HG03442 (cell line): ENCODE results near the gene RNASE9.
"Not testable (repeated sequence)": the region's sequence is repeated elsewhere in the genome, so short reads cannot be mapped to it uniquely, and the experiment has no call there.

Experiments
- ATAC-seq: cut with Tn5 transposase; IDR thresholded peaks from one replicate; pipeline ENCODE4 v1.9.1; 2021; ENCODE audit warnings: mild to moderate bottlenecking, moderate library complexity; ENCODE audit not compliant: unreplicated experiment

The RNASE9 gene

GRCh38 chr14:20578325-20578724 lies 17.5 kb upstream of the RNASE9 start:
- no peak for ATAC-seq

DNA sequence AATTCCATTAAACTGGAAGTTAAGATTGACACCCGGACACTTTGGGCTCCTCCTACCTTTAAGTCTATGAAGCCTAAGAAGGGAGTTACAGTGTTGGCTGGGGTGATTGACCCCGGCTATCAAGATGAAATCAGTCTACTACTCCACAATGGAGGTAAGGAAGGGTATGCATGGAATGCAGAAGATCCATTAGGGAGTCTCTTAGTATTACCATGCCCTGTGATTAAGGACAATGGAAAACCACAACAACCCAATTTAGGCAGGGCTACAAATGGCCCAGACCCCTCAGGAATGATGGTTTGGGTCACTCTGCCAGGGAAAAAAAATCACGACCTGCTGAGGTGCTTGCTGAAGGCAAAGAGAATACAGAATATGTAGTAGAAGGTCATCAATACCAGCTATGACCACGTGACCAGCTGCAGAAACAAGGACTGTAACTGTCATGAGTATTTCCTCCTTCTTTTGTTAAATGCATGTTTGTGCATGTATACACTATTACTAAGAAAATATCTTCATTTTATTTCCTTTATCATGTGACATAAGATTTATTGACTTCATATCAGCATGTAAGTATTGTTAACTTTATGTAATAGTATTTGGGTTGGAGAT lies 11.6 kb upstream of the RNASE9 start:
- not testable (repeated sequence) for ATAC-seq

DNA sequence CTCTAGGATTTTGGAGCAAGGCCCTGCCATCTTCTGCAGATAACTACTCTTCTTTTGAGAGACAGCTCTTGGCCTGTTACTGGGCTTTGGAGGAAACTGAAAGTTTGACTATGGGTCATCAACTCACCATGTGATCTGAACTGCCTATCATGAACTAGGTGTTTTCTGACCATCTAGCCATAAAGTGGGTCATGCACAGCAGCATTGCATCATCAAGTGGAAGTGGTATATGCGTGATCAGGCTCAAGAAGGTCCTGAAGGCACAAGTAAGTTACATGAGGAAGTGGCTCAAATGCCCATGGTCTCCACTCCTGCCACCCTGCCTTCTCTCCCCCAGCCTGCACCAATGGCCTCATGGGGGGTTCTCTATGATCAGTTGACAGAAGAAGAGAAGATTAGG lies 9.9 kb upstream of the RNASE9 start:
- not testable (repeated sequence) for ATAC-seq

GRCh38 chr14:20569865-20570264 lies 9.0 kb upstream of the RNASE9 start:
- not testable (repeated sequence) for ATAC-seq

DNA sequence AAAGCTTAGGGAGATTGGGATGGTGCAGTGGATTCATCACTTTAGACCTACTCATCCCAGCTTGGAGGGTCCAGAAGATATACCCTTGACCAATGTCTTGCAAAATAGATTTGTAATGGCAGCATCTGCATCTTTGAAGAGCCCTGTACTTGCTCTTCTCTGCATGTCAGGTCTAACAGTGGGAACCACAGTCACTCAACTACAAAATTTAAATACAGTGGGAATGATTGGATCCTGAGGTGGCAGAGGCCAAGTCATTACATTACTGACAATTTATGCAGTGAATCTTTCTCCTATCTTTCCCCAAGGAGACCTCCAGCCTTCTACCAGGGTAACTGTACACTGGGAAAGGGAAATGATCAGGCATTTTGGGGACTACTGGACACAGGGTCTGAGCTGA lies 8.2 kb upstream of the RNASE9 start:
- no peak for ATAC-seq

- ATAC-seq, result no peak
Observed at GRCh38 chr14:20568393-20568792, 7.5 kb upstream of the RNASE9 start.

DNA sequence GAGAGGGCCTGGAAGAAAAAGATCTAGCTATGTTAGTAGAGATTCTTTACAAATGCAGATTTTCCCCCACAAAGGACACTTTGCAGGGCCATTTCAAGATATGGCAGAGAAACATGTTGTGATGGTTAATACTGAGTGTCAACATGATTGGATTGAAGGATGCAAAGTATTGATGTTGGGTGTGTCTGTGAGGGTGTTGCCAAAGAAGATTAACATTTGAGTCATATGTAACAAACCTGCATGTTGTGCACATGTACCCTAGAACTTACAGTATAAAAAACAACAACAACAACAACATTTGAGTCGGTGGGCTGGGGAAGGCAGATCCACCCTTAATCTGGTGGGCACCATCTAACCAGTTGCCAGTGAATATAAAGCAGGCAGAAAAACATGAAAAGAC lies 6.4 kb upstream of the RNASE9 start:
- ATAC-seq, result not testable (repeated sequence)

- ATAC-seq, result no peak
Observed at GRCh38 chr14:20564501-20564997, 3.7 kb upstream of the RNASE9 start.

- ATAC-seq, result no peak
Observed at GRCh38 chr14:20563971-20564370, 3.1 kb upstream of the RNASE9 start.

- no peak for ATAC-seq
Observed at GRCh38 chr14:20559461-20559904, 1.4 kb downstream of the RNASE9 start.

- ATAC-seq, result no peak
Observed at GRCh38 chr14:20557212-20557542, 3.7 kb downstream of the RNASE9 start.

GRCh38 chr14:20556500-20557211 lies 4.2 kb downstream of the RNASE9 start:
- ATAC-seq, result no peak

DNA sequence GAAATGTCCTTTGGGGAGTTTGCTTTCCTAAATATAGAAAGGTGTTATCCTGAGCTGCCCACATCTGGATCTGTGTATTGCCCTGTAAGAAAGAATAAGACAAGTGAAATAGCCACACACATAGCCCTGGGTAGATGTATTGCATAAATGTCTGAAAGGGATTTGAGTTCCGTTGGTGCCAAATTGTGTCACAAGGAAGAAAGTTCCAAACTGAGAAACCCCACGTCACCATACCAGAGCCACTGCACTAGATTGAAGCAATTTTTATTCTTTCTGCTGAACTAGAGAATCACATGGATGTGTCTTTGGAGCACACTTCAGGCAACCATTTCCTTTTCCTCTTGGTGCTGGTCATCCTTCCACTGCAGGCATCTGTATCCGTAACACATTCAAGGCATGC lies 5.0 kb downstream of the RNASE9 start:
- ATAC-seq, result no peak

- no peak for ATAC-seq
Observed at GRCh38 chr14:20553024-20553423, 7.8 kb downstream of the RNASE9 start.

GRCh38 chr14:20551606-20552005 lies 9.2 kb downstream of the RNASE9 start:
- ATAC-seq, result no peak

DNA sequence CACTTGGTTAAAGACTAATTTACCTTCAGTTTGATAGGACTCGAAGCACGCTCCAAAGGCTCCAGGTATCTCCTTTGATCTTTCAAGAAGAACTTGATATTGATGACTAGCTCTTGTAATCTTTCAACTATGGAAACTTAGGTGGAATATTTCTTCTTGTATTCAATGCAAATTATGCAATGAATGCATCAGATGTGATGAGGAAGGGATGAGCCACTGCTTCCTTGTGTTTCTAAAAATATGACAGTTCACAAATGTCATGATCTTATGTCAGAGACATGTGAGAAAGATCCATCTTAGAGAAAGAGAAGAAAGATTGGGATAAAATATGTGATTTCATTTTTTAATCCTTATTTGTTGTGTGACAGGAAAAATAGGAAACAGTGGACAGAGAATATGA lies 9.9 kb downstream of the RNASE9 start:
- ATAC-seq, result no peak

DNA sequence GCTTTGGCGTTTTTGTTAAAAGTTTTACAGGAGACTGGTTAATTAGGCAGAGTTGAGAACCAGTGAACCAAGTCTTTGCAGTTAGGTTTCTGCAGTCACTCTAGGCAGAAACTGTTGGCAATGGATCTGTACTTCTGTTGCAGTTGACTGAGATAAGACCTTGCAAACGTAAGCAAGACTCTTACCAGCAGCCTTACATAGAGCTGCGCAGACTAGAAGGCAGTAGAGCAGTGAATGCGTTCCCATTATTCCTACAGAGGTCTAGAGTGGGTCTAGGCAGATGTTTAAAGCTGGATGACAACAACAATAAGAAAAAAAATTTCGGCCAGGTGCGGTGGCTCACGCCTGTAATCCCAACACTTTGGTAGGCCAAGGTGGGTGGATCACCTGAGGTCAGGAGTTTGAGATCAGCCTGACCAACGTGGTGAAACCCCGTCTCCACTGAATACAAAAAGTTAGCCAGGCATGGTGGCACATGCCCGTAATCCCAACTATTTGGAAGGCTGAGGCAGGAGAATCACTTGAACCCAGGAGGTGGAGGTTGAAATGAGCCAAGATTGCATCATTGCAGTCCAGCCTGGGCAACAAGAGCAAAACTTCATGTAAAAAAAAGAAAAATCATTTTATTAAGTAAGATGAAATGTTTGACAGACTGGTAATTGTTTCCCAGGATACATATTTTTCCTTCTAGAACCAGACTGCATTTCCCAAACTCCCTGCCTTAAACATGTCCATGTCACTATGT lies 12.3 kb downstream of the RNASE9 start:
- ATAC-seq, result no peak

DNA sequence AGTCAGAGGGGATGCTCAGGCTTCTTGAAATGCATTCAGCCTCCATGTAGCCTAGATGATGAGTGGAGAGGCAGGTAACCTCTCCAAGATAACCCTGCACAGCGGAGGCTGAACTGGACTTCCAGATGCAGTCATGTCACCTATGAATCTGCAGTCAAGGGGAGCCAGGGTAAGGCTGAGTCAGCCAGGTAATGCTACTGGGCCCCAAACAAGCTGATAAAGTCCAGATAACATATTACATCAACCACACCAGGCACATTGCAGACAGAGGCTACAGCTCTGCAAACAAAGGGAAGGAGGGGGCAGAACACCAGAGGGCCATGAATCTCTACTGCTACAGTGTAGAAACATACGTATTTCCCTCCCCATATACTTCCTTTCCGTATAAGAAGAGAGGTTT lies 14.0 kb downstream of the RNASE9 start:
- ATAC-seq, result no peak

DNA sequence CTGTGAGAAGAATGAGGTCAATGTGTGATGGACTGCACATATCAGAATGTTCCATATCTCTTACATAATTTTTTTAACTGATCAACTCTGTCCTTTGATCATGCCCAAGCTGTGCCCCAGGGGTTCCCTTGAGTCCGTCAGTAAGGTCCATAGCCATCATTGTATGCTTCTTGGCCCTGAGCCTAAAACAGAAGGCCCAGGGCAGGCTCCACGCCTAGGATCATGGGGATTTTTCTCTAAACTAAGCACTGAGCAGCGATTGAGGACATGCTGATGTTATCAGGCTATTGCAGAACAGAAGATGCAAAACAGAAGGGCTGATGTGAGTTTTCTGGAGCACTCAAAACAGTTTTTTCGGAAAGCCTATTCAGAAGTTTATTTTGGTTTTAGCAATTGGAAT lies 20.9 kb downstream of the RNASE9 start:
- ATAC-seq, result no peak

DNA sequence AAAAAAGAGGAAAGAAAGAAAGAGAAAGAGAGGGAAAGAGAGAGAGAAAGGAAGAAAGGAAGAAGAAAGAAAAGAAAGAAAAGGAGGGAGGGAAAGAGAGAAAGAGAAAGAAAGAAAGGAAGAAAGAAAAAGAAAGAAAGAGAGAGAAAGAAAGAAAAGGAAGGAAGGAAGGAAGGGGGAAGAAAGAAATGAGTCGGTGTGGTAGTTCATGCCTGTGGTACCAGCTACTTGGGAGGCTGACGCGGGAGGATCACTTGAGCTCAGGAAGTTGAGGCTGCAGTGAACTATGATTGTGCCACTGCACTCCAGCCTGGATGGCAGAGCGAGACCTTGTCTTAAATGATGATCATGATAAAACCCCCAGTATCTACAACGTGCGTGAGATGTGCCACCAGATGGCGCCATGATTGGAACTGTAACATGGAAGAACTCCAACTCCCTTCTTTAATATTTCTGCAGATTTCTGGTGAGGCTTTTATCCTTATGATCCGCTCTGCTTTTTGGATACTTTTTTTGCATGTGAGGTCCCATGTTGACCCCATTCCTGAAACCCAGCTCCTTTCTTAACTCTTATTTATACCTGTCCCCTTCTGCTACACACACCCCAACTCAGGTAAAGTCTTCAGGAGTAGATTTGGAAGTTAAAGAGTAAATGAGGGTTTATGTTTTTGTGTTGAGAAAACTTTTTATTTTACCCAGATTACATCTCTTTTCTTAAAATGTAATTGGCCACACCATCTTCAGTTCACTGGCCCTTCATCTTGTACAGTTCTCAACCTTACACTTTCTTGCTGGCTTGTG lies 29.9 kb downstream of the RNASE9 start:
- no peak for ATAC-seq

GRCh38 chr14:20529806-20530205 lies 31.0 kb downstream of the RNASE9 start:
- no peak for ATAC-seq
